ENCODE data around the gene TMEM204. TPM values are rescaled to one million over a fixed set of nuclear protein-coding genes. Genes with fewer than 3 reads are reported as not detected.

TMEM204 gene
- total RNA-seq, 4 donors from 2014 or later, result 7.6 to 26.6 (median 18.8) TPM

- H3K36me3 ChIP-seq, result peaks cover 19% of the 10 kb centered on the region
- no peak for TF ChIP-seq CTCF (IDR thresholded peaks at IDR 0.05)
- no peak for TF ChIP-seq POLR2AphosphoS5 (IDR thresholded peaks at IDR 0.05)
- TF ChIP-seq EP300 (IDR thresholded peaks at IDR 0.05), result no peak
- TF ChIP-seq POLR2A (IDR thresholded peaks at IDR 0.05), result no peak
- no peaks in the 10 kb centered on the region for H3K27me3 ChIP-seq
- DNase-seq (ENCODE audit: low spot score in 2 of 2), result no peak
- peaks cover 68% of the 10 kb centered on the region for H3K4me1 ChIP-seq
- WGBS, result 18% methylated on average over 33 of the region's 57 CpGs
- peak overlapping the region; percentile 58 for H3K4me3 ChIP-seq
- H3K27ac ChIP-seq, result peak overlapping the region; percentile 91
- no peaks in the 10 kb centered on the region for H3K9me3 ChIP-seq
Measured at GRCh38 chr16:1534021-1535020, 855 bp downstream of the TMEM204 start.

- 63% methylated on average over 23 of the region's 39 CpGs for WGBS
- Histone ChIP-seq H3K9me3 (no peaks in the 10 kb centered on the region), H3K27me3 (no peaks in the 10 kb centered on the region), H3K4me1 (peaks cover 56% of the 10 kb centered on the region), H3K36me3 (peaks cover 29% of the 10 kb centered on the region), H3K27ac (peak overlapping the region; percentile 10), H3K4me3 (peak overlapping the region; percentile 58)
- no peak for TF ChIP-seq EP300 (IDR thresholded peaks at IDR 0.05)
- no peak for TF ChIP-seq POLR2A (IDR thresholded peaks at IDR 0.05)
- no peak for TF ChIP-seq POLR2AphosphoS5 (IDR thresholded peaks at IDR 0.05)
- no peak for TF ChIP-seq CTCF (IDR thresholded peaks at IDR 0.05)
- DNase-seq (ENCODE audit: low spot score in 2 of 2), result no peak
Measured at GRCh38 chr16:1535391-1536291, 2.2 kb downstream of the TMEM204 start.

- 75% methylated on average over 13 of the region's 13 CpGs for WGBS
- Histone ChIP-seq H3K4me3 (peak overlapping the region; percentile 58), H3K36me3 (peaks cover 29% of the 10 kb centered on the region), H3K4me1 (peaks cover 46% of the 10 kb centered on the region), H3K27ac (no peak overlapping the region), H3K9me3 (no peaks in the 10 kb centered on the region), H3K27me3 (no peaks in the 10 kb centered on the region)
- TF ChIP-seq EP300 (IDR thresholded peaks at IDR 0.05) (no peak), POLR2AphosphoS5 (IDR thresholded peaks at IDR 0.05) (no peak), POLR2A (IDR thresholded peaks at IDR 0.05) (no peak), CTCF (IDR thresholded peaks at IDR 0.05) (no peak)
- no peak for DNase-seq (ENCODE audit: low spot score in 2 of 2)
Measured at GRCh38 chr16:1536601-1537000, 3.1 kb downstream of the TMEM204 start.

- no peak for TF ChIP-seq POLR2A (IDR thresholded peaks at IDR 0.05)
- no peak for TF ChIP-seq EP300 (IDR thresholded peaks at IDR 0.05)
- TF ChIP-seq POLR2AphosphoS5 (IDR thresholded peaks at IDR 0.05), result no peak
- TF ChIP-seq CTCF (IDR thresholded peaks at IDR 0.05), result no peak
- WGBS, result 69% methylated on average over 3 of the region's 27 CpGs
- Histone ChIP-seq H3K4me1 (peaks cover 43% of the 10 kb centered on the region), H3K36me3 (peaks cover 34% of the 10 kb centered on the region), H3K9me3 (no peaks in the 10 kb centered on the region), H3K27ac (no peak overlapping the region), H3K4me3 (peak overlapping the region; percentile 58), H3K27me3 (no peaks in the 10 kb centered on the region)
- no peak for DNase-seq (ENCODE audit: low spot score in 2 of 2)
Measured at GRCh38 chr16:1537138-1537577, 3.7 kb downstream of the TMEM204 start.

Data from suprapubic skin (tissue), 4 donors.